CD4-positive, alpha-beta T cell (primary cell): Measurements from ENCODE around the gene SLC25A19. TPM values are rescaled to one million over a fixed set of nuclear protein-coding genes. Genes with fewer than 3 reads are reported as not detected.

Source experiments
- ATAC-seq: fragments of 200-7000 bp; cut with Tn5 transposase; one replicate; pipeline ENCODE4 v1.10.0; 2022; ENCODE audit warnings: mild to moderate bottlenecking; ENCODE audit not compliant: poor library complexity
- CTCF ChIA-PET: fragments of 350-600 bp; sonication (Branson Sonifier 250); formaldehyde crosslinking; loops from one replicate; lab custom pipeline; 2021; ENCODE audit warnings: antibody characterized with exemption, inconsistent platforms; lab: Charles Lee
- POLR2A ChIA-PET: fragments of 350-600 bp; sonication (Branson Sonifier 250); formaldehyde crosslinking; loops from one replicate; lab custom pipeline; 2021; ENCODE audit warnings: antibody characterized with exemption, inconsistent platforms; lab: Charles Lee
- DNase-seq, 14 experiments: peaks; one replicate each; pipeline ENCODE4 v3.0.0-alpha.2; 2013 to 2020; ENCODE audit warnings: mixed read lengths in 2 of 14
- H3K27ac ChIP-seq, 2 donors: one replicate each; pipeline versions ENCODE4 v1.5.1 to v1.7.0; 2013; ENCODE audit warnings: low read length in 2 of 2, low read depth in 1 of 2, mild to moderate bottlenecking in 1 of 2
- H3K27me3 ChIP-seq, 2 experiments: 1 replicate in 1 of 2; 2 replicates in 1 of 2; pipeline versions ENCODE4 v1.6.1 to v1.7.0; 2013; ENCODE audit warnings: low read length in 2 of 2, control low read depth in 1 of 2, mild to moderate bottlenecking in 1 of 2, moderate library complexity in 1 of 2; ENCODE audit not compliant: insufficient read depth in 2 of 2, control insufficient read depth in 1 of 2
- H3K36me3 ChIP-seq: one replicate; pipeline ENCODE4 v1.6.1; 2013; ENCODE audit warnings: low read length, control low read depth; ENCODE audit not compliant: insufficient read depth
- H3K4me1 ChIP-seq: one replicate; pipeline ENCODE4 v1.6.1; 2013; ENCODE audit warnings: low read length, control low read depth; ENCODE audit not compliant: insufficient read depth
- H3K4me3 ChIP-seq: one replicate; pipeline ENCODE4 v1.5.1; 2013; ENCODE audit warnings: mild to moderate bottlenecking, low read length, moderate library complexity
- H3K9me3 ChIP-seq, 2 experiments: 1 replicate in 1 of 2; 2 replicates in 1 of 2; pipeline versions ENCODE4 v1.6.1 to v1.7.0; 2013; ENCODE audit warnings: low read length in 2 of 2, mild to moderate bottlenecking in 2 of 2, control low read depth in 1 of 2, moderate library complexity in 1 of 2; ENCODE audit not compliant: control insufficient read depth in 1 of 2, insufficient read depth in 1 of 2
- H3K27ac Mint-ChIP-seq: one replicate; pipeline ENCODE4 v1.8.0; 2020; ENCODE audit warnings: mixed read lengths
- H3K27me3 Mint-ChIP-seq: one replicate; pipeline ENCODE4 v1.8.0; 2021; ENCODE audit warnings: mixed read lengths
- H3K36me3 Mint-ChIP-seq: one replicate; pipeline ENCODE4 v1.8.0; 2021; ENCODE audit warnings: low read depth, mixed read lengths
- H3K4me1 Mint-ChIP-seq: one replicate; pipeline ENCODE4 v1.8.0; 2021; ENCODE audit warnings: low read depth, mixed read lengths
- H3K4me3 Mint-ChIP-seq: one replicate; pipeline ENCODE4 v1.8.0; 2020; ENCODE audit warnings: mild to moderate bottlenecking, mixed read lengths
- H3K9me3 Mint-ChIP-seq: one replicate; pipeline ENCODE4 v1.8.0; 2020; ENCODE audit warnings: mixed read lengths
- CTCF ChIP-seq: fragments of 200-600 bp; IDR thresholded peaks from one replicate; pipeline ENCODE4 v1.8.0; 2022; ENCODE audit warnings: antibody characterized with exemption, mild to moderate bottlenecking
- intact Hi-C, 2 experiments: fragments of 100-400 bp; cut with DNase I in 1 of 2; cut with micrococcal nuclease in 1 of 2; formaldehyde crosslinking; loops; one replicate each; pipeline versions ENCODE4 v1.15.1 to v1.9.0; 2023 to 2025; cut with DNase I, micrococcal nuclease
- total RNA-seq, 174 experiments: library from RNA in 2 of 174; stranded (reverse) in 2 of 174; gene quantifications; one replicate each; pipeline ENCODE4 v1.2.3 and lab custom pipeline; 2021 to 2026

SLC25A19 gene
- total RNA-seq, 2 experiments from 2014 or later: 11.1 to 12.0 TPM

GRCh38 chr17:75241143-75241430, 48.1 kb downstream of the SLC25A19 start:
- Mint-ChIP-seq H3K36me3 (peaks cover 95% of the 10 kb centered on the region), H3K4me3 (no peak overlapping the region), H3K27ac (peak overlapping the region; percentile 92), H3K9me3 (no peaks in the 10 kb centered on the region), H3K4me1 (peaks cover 29% of the 10 kb centered on the region), H3K27me3 (no peaks in the 10 kb centered on the region)
- intact Hi-C loops: loop anchor here in 1 of 2 experiments (2.0 kb wide), 1 partner anchor 172 kb away; no protein-coding TSS in a partner anchor
- Histone ChIP-seq H3K4me1 (peaks cover 69% of the 10 kb centered on the region), H3K9me3 (no peaks in the 10 kb centered on the region), H3K36me3 (peaks cover 94% of the 10 kb centered on the region), H3K27ac (no peak overlapping the region), H3K27me3 (no peaks in the 10 kb centered on the region), H3K4me3 (no peak overlapping the region)
- no peak for DNase-seq
- no peak for ATAC-seq
- ChIA-PET CTCF (interaction anchor here (1.6 to 5.2 kb wide), 5 partner anchors 8 to 127 kb away, joined by 4 to 31 read pairs (median 5); partner anchors contain the start of genes GGA3, MIF4GD, MRPS7 and SLC25A19), POLR2A (no interaction called here)
- no peak for TF ChIP-seq CTCF

GRCh38 chr17:75240394-75241142, 48.7 kb downstream of the SLC25A19 start:
- H3K36me3 ChIP-seq: peaks cover 92% of the 10 kb centered on the region
- H3K4me1 ChIP-seq: peaks cover 65% of the 10 kb centered on the region
- no peak overlapping the region for H3K4me3 Mint-ChIP-seq
- no peaks in the 10 kb centered on the region for H3K27me3 Mint-ChIP-seq
- H3K9me3 Mint-ChIP-seq: no peaks in the 10 kb centered on the region
- ChIA-PET CTCF (interaction anchor here (1.0 to 5.2 kb wide), 5 partner anchors 8 to 127 kb away, joined by 4 to 31 read pairs (median 6); partner anchors contain the start of genes GGA3, MIF4GD, MRPS7 and SLC25A19), POLR2A (interaction anchor here (1.2 to 1.6 kb wide), 2 partner anchors 9 to 127 kb away, joined by 3 to 6 read pairs; no protein-coding TSS in a partner anchor)
- ATAC-seq (peak; percentile 22), DNase-seq (peak in 8 of 14 experiments; percentile 18 to 63 (median 44))
- H3K27ac ChIP-seq: no peak overlapping the region
- intact Hi-C loops: loop anchor here in 1 of 2 experiments (2.0 kb wide), 1 partner anchor 172 kb away; no protein-coding TSS in a partner anchor
- TF ChIP-seq CTCF: no peak
- H3K36me3 Mint-ChIP-seq: peaks cover 93% of the 10 kb centered on the region
- no peaks in the 10 kb centered on the region for H3K9me3 ChIP-seq
- H3K4me1 Mint-ChIP-seq: peaks cover 29% of the 10 kb centered on the region
- H3K4me3 ChIP-seq: no peak overlapping the region
- H3K27ac Mint-ChIP-seq: peak overlapping the region; percentile 61
- no peaks in the 10 kb centered on the region for H3K27me3 ChIP-seq

- H3K27ac ChIP-seq: no peak overlapping the region
- CTCF ChIA-PET: interaction anchor here (0.7 to 5.2 kb wide), 6 partner anchors 9 to 126 kb away, joined by 3 to 31 read pairs (median 6); partner anchors contain the start of genes GGA3, MIF4GD and MRPS7
- no peak for TF ChIP-seq CTCF
- intact Hi-C loops: loop anchor here in 1 of 2 experiments (2.0 kb wide), 1 partner anchor 173 kb away; no protein-coding TSS in a partner anchor
- Mint-ChIP-seq H3K4me1 (peaks cover 29% of the 10 kb centered on the region), H3K36me3 (peaks cover 92% of the 10 kb centered on the region), H3K27me3 (no peaks in the 10 kb centered on the region), H3K9me3 (no peaks in the 10 kb centered on the region), H3K27ac (peak overlapping the region; percentile 61), H3K4me3 (no peak overlapping the region)
- POLR2A ChIA-PET: interaction anchor here (0.8 to 1.6 kb wide), 3 partner anchors 9 to 126 kb away, joined by 3 to 6 read pairs (median 3); no protein-coding TSS in a partner anchor
- no peak overlapping the region for H3K4me3 ChIP-seq
- DNase-seq (no peak), ATAC-seq (no peak)
- no peaks in the 10 kb centered on the region for H3K9me3 ChIP-seq
- no peaks in the 10 kb centered on the region for H3K27me3 ChIP-seq
- H3K4me1 ChIP-seq: peaks cover 59% of the 10 kb centered on the region
- H3K36me3 ChIP-seq: peaks cover 92% of the 10 kb centered on the region
Measured at GRCh38 chr17:75239778-75240393, 49.3 kb downstream of the SLC25A19 start.
